ENCODE measurements around the gene ABLIM2.
"Not testable (repeated sequence)": the region's sequence is repeated elsewhere in the genome, so short reads cannot be mapped to it uniquely, and the experiment has no call there.

DNA sequence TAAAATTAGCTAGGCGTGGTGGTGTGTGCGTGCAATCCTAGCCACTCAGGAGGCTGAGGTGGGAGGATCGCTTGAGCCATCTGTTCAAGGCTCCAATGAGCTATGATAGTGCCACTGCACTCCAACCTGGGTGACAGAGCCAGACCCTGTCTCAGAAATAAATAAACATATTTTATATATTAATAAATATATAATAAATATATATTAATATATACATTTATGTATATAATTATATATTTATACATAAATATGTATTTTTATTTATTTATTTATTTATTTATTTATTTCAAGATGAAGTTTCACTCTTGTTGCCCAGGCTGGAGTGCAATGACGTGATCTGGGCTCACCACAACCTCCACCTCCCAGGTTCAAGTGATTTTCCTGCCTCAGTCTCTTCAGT, 214.9 kb downstream of the ABLIM2 start:
- TF ChIP-seq, protein P1, sequence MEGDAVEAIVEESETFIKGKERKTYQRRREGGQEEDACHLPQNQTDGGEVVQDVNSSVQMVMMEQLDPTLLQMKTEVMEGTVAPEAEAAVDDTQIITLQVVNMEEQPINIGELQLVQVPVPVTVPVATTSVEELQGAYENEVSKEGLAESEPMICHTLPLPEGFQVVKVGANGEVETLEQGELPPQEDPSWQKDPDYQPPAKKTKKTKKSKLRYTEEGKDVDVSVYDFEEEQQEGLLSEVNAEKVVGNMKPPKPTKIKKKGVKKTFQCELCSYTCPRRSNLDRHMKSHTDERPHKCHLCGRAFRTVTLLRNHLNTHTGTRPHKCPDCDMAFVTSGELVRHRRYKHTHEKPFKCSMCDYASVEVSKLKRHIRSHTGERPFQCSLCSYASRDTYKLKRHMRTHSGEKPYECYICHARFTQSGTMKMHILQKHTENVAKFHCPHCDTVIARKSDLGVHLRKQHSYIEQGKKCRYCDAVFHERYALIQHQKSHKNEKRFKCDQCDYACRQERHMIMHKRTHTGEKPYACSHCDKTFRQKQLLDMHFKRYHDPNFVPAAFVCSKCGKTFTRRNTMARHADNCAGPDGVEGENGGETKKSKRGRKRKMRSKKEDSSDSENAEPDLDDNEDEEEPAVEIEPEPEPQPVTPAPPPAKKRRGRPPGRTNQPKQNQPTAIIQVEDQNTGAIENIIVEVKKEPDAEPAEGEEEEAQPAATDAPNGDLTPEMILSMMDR (IDR thresholded peaks at IDR 0.05) = not testable (repeated sequence)
- not testable (repeated sequence) for TF ChIP-seq POLR2A (IDR thresholded peaks at IDR 0.05)

All from body of pancreas (tissue), 4 donors.